Endothelial cell (in vitro differentiated cells): ENCODE results near the gene ADH6. TPM values are rescaled to one million over a fixed set of nuclear protein-coding genes. Genes with fewer than 3 reads are reported as not detected.
"Not testable (repeated sequence)": the region's sequence is repeated elsewhere in the genome, so short reads cannot be mapped to it uniquely, and the experiment has no call there.

Experiments used
- DNase-seq: peaks from one replicate; pipeline ENCODE4 v3.0.0; 2021; ENCODE audit warnings: low spot score
- H3K27ac Mint-ChIP-seq: one replicate; pipeline ENCODE4 v1.8.0; 2021; ENCODE audit warnings: mixed read lengths, inconsistent platforms; ENCODE audit not compliant: unreplicated experiment
- H3K27me3 Mint-ChIP-seq: one replicate; pipeline ENCODE4 v1.8.0; 2021; ENCODE audit warnings: mild to moderate bottlenecking, moderate library complexity, mixed read lengths, inconsistent platforms; ENCODE audit not compliant: unreplicated experiment
- H3K36me3 Mint-ChIP-seq: one replicate; pipeline ENCODE4 v1.8.0; 2021; ENCODE audit warnings: mild to moderate bottlenecking, low read depth, mixed read lengths, inconsistent platforms; ENCODE audit not compliant: unreplicated experiment
- H3K4me1 Mint-ChIP-seq: one replicate; pipeline ENCODE4 v1.8.0; 2021; ENCODE audit warnings: mild to moderate bottlenecking, mixed read lengths, inconsistent platforms; ENCODE audit not compliant: unreplicated experiment
- H3K4me3 Mint-ChIP-seq: one replicate; pipeline ENCODE4 v1.8.0; 2021; ENCODE audit warnings: mild to moderate bottlenecking, mixed read lengths, inconsistent platforms; ENCODE audit not compliant: unreplicated experiment
- H3K9me3 Mint-ChIP-seq: one replicate; pipeline ENCODE4 v1.8.0; 2021; ENCODE audit warnings: mixed read lengths, inconsistent platforms; ENCODE audit not compliant: unreplicated experiment
- CTCF ChIP-seq: fragments of 200-600 bp; sonication (generic); IDR thresholded peaks from one replicate; pipeline ENCODE4 v1.5.0; 2021; ENCODE audit warnings: antibody characterized with exemption; ENCODE audit not compliant: unreplicated experiment
- total RNA-seq: library from RNA; stranded (reverse); fragmentation: NEBNext Ultra II Directional; extraction: Animal tissue kit (Norgen Biotek cat#: 25700); gene quantifications from one replicate; pipeline ENCODE4 v1.2.1, GENCODE V29; 2021; ENCODE audit not compliant: unreplicated experiment

Gene ADH6
- total RNA-seq, 1 donor from 2014 or later = not detected

- no peak for DNase-seq
- H3K4me3 Mint-ChIP-seq = no peak overlapping the region
- H3K36me3 Mint-ChIP-seq = no peaks in the 10 kb centered on the region
- no peak overlapping the region for H3K27ac Mint-ChIP-seq
- H3K9me3 Mint-ChIP-seq = no peaks in the 10 kb centered on the region
- TF ChIP-seq CTCF = no peak
- no peaks in the 10 kb centered on the region for H3K4me1 Mint-ChIP-seq
- H3K27me3 Mint-ChIP-seq = no peaks in the 10 kb centered on the region
Observed at GRCh38 chr4:99200138-99200537, 18.9 kb downstream of the ADH6 start.

GRCh38 chr4:99190336-99190735 lies 28.7 kb downstream of the ADH6 start:
- DNase-seq = no peak
- Mint-ChIP-seq H3K4me1 (no peaks in the 10 kb centered on the region), H3K4me3 (no peak overlapping the region), H3K36me3 (peaks cover 7% of the 10 kb centered on the region), H3K27me3 (no peaks in the 10 kb centered on the region), H3K27ac (no peak overlapping the region), H3K9me3 (peaks cover 4% of the 10 kb centered on the region)
- no peak for TF ChIP-seq CTCF

GRCh38 chr4:99189900-99190299 lies 29.1 kb downstream of the ADH6 start:
- not testable (repeated sequence) for H3K27ac Mint-ChIP-seq, H3K4me1 Mint-ChIP-seq, H3K27me3 Mint-ChIP-seq, H3K4me3 Mint-ChIP-seq, H3K36me3 Mint-ChIP-seq, H3K9me3 Mint-ChIP-seq, DNase-seq

GRCh38 chr4:99186029-99186428 lies 33.0 kb downstream of the ADH6 start:
- no peak overlapping the region for H3K4me3 Mint-ChIP-seq

GRCh38 chr4:99185581-99185980 lies 33.5 kb downstream of the ADH6 start:
- H3K4me1 Mint-ChIP-seq = no peaks in the 10 kb centered on the region
- no peak overlapping the region for H3K4me3 Mint-ChIP-seq
- TF ChIP-seq CTCF = no peak
- H3K27ac Mint-ChIP-seq = no peak overlapping the region
- no peaks in the 10 kb centered on the region for H3K9me3 Mint-ChIP-seq
- DNase-seq = no peak
- no peaks in the 10 kb centered on the region for H3K36me3 Mint-ChIP-seq
- no peaks in the 10 kb centered on the region for H3K27me3 Mint-ChIP-seq

More at GRCh38 chr4:99186029-99186428, 33.0 kb downstream of the ADH6 start:
- H3K36me3 Mint-ChIP-seq = no peaks in the 10 kb centered on the region
- H3K27ac Mint-ChIP-seq = no peak overlapping the region
- H3K9me3 Mint-ChIP-seq = no peaks in the 10 kb centered on the region
- H3K4me1 Mint-ChIP-seq = no peaks in the 10 kb centered on the region
- TF ChIP-seq CTCF = no peak
- DNase-seq = no peak
- no peaks in the 10 kb centered on the region for H3K27me3 Mint-ChIP-seq
